Upper lobe of left lung (tissue), 6 donors: ENCODE measurements around the gene HEATR3. TPM values are rescaled to one million over a fixed set of nuclear protein-coding genes. Genes with fewer than 3 reads are reported as not detected.

Experiments
- ATAC-seq, 2 donors: fragments of 200-7000 bp; cut with Tn5 transposase; one replicate each; pipeline ENCODE4 v1.9.1; 2022; ENCODE audit warnings: mild to moderate bottlenecking in 2 of 2, moderate library complexity in 2 of 2; ENCODE audit not compliant: low FRiP score in 2 of 2
- DNase-seq, 2 donors: peaks; one replicate each; pipeline ENCODE4 v3.0.0-alpha.2; 2019 to 2020
- H3K27ac ChIP-seq, 4 donors: fragments of 200-600 bp; sonication (generic); one replicate each; pipeline ENCODE4 v1.5.1; 2016 to 2019
- H3K27me3 ChIP-seq, 4 donors: fragments of 200-600 bp; sonication (generic); one replicate each; pipeline ENCODE4 v1.5.1; 2017 to 2019
- H3K36me3 ChIP-seq, 4 donors: fragments of 200-600 bp; sonication (generic); one replicate each; pipeline ENCODE4 v1.5.1; 2016 to 2019
- H3K4me1 ChIP-seq, 4 donors: fragments of 200-600 bp; sonication (generic); one replicate each; pipeline ENCODE4 v1.5.1; 2018 to 2019
- H3K4me3 ChIP-seq, 4 donors: fragments of 200-600 bp; sonication (generic); one replicate each; pipeline ENCODE4 v1.5.1; 2017 to 2019; ENCODE audit warnings: mild to moderate bottlenecking in 2 of 4, moderate library complexity in 1 of 4
- H3K9me3 ChIP-seq, 4 donors: fragments of 200-600 bp; sonication (generic); one replicate each; pipeline ENCODE4 v1.5.1; 2018 to 2019
- CTCF ChIP-seq, 6 experiments: fragments of 450-650 bp in 4 of 6; fragments of 200-600 bp in 2 of 6; sonication (generic) in 2 of 6; IDR thresholded peaks; one replicate each; pipeline ENCODE4 v1.5.1; 2016 to 2019; ENCODE audit warnings: antibody characterized with exemption in 6 of 6
- EP300 ChIP-seq, 4 donors: sonication (generic); formaldehyde crosslinking; IDR thresholded peaks; one replicate each; pipeline ENCODE4 v1.5.1; 2017; ENCODE audit warnings: antibody characterized with exemption in 4 of 4, control low read depth in 2 of 4
- POLR2A ChIP-seq, 4 donors: fragments of 450-650 bp; IDR thresholded peaks; one replicate each; pipeline ENCODE4 v1.5.1; 2016 to 2017; ENCODE audit warnings: antibody characterized with exemption in 4 of 4, mild to moderate bottlenecking in 2 of 4
- POLR2AphosphoS5 ChIP-seq, 2 donors: sonication (generic); formaldehyde crosslinking; IDR thresholded peaks; one replicate each; pipeline ENCODE4 v1.5.1; 2017; ENCODE audit warnings: antibody characterized with exemption in 2 of 2
- WGBS, 2 donors: methylation state at CpG; one replicate each; pipeline ENCODE4 v1.1.5; 2017 to 2018; 5-methylcytosine and 5-hydroxymethylcytosine counted together
- total RNA-seq, 6 donors: library from RNA; depleted of rRNA in 4 of 6; stranded (reverse); fragments of >200 nt in 4 of 6; gene quantifications; one replicate each; pipeline versions ENCODE4 v1.1.0 to v1.2.1, GENCODE V29; 2016 to 2021
- donor health status: DM: no; HTN: no; CAD: no; lungs with moderate emphysema.
- donor health status: DM: no; HTN: yes; CAD: no; lungs with severe emphysema.

HEATR3 gene
- total RNA-seq, 6 donors from 2014 or later: 15.0 to 59.7 (median 25.1) TPM

DNA sequence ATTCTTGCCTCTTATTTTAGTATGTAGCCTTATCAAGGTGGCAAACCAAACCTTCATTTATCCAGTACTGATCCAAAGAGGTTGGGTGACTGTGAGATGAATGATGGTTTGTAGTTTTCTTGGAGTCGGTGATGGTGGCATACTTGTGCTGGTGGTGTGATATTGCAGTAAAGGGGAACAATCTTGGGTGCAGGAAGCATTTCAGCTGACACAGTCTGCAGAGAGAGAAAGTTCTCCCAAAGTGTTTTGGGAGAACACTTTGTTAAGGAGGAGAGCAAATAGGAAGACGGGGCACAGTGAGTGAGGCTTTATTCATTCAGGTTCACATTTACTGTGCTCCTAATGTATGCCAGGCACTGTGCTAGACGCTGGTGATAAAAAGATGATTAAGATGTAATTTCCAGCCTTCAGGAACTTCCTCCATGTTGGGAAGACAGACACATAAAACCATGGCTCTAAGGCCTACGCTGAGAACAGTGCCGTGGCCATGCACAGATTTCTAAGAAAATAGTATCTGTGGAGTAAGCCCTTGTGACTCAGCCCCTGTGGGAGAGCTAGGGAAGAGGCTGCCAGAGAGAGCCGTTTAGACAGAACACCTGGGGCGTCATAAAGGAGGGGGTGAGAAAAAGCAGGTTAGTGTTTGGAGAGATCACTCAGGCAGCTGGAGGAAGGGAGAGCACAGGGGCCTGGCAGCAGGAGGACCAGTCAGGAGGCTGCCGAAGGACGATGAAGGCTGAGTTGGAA is 13.8 kb downstream of the HEATR3 start:
- ATAC-seq (no peak), DNase-seq (no peak)
- Histone ChIP-seq H3K27ac (no peak overlapping the region), H3K4me1 (peaks cover 0 to 2% (median 0%) of the 10 kb centered on the region in 4 donors), H3K4me3 (no peak overlapping the region), H3K9me3 (no peaks in the 10 kb centered on the region), H3K27me3 (no peaks in the 10 kb centered on the region), H3K36me3 (peaks cover 8 to 83% (median 44%) of the 10 kb centered on the region in 4 donors)
- 82 to 91% methylated on average over 9 of the region's 9 CpGs for WGBS, 2 donors
- TF ChIP-seq CTCF (IDR thresholded peaks at IDR 0.05) (no peak), EP300 (IDR thresholded peaks at IDR 0.05) (no peak), POLR2AphosphoS5 (IDR thresholded peaks at IDR 0.05) (no peak), POLR2A (IDR thresholded peaks at IDR 0.05) (no peak)

DNA sequence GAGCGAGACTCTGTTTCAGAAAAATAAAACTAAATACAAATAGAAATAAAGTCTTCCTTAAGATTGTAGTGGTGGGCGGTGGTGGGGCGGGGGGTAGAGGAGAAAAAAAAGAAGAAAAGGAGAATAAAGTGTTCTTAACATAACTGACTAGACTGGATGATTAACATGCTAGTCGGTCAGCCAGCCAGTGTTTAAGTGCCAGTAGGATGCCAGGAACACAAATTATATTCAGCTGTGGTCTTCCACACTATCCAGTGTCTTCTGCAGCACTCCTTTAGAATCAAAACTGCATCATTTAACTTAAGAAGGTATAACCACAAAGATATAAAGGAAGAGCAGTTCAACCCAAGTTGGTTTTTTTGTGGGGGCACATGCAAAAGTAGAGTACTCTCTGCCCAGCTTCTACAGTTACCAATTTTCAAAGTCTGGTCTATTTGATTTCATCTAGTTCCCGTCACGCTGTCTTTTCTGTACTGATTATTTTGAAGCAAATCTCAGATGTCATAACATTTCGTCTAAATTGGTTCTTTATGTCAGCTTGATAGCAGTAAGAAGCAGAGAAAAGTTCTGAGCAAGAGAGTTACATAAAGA is 15.8 kb downstream of the HEATR3 start:
- Histone ChIP-seq H3K27ac (no peak overlapping the region), H3K4me1 (peaks cover 0 to 2% (median 0%) of the 10 kb centered on the region in 4 donors), H3K27me3 (no peaks in the 10 kb centered on the region), H3K4me3 (no peak overlapping the region), H3K9me3 (no peaks in the 10 kb centered on the region), H3K36me3 (peaks cover 8 to 90% (median 53%) of the 10 kb centered on the region in 4 donors)
- no peak for DNase-seq
- no peak for TF ChIP-seq EP300 (IDR thresholded peaks at IDR 0.05)
- TF ChIP-seq POLR2AphosphoS5 (IDR thresholded peaks at IDR 0.05): no peak
- TF ChIP-seq POLR2A (IDR thresholded peaks at IDR 0.05): no peak
- no peak for TF ChIP-seq CTCF (IDR thresholded peaks at IDR 0.05)
- 91 to 95% methylated on average over 7 of the region's 7 CpGs for WGBS, 2 donors
- ATAC-seq: no peak

- H3K9me3 ChIP-seq: no peaks in the 10 kb centered on the region
- H3K27ac ChIP-seq: no peak overlapping the region
- DNase-seq (no peak), ATAC-seq (no peak)
- peaks cover 8 to 91% (median 58%) of the 10 kb centered on the region in 4 donors for H3K36me3 ChIP-seq
- H3K27me3 ChIP-seq: no peaks in the 10 kb centered on the region
- 94 to 95% methylated on average over 8 of the region's 8 CpGs for WGBS, 2 donors
- no peak overlapping the region for H3K4me3 ChIP-seq
- no peaks in the 10 kb centered on the region for H3K4me1 ChIP-seq
- no peak for TF ChIP-seq EP300 (IDR thresholded peaks at IDR 0.05)
- TF ChIP-seq POLR2A (IDR thresholded peaks at IDR 0.05): no peak
- no peak for TF ChIP-seq CTCF (IDR thresholded peaks at IDR 0.05)
- TF ChIP-seq POLR2AphosphoS5 (IDR thresholded peaks at IDR 0.05): no peak
Observed at GRCh38 chr16:50083996-50084395, 18.2 kb downstream of the HEATR3 start.

GRCh38 chr16:50086176-50086575 is 20.4 kb downstream of the HEATR3 start:
- Histone ChIP-seq H3K27me3 (no peaks in the 10 kb centered on the region), H3K4me3 (no peak overlapping the region), H3K36me3 (peaks cover 8 to 83% (median 53%) of the 10 kb centered on the region in 4 donors), H3K27ac (no peak overlapping the region), H3K9me3 (no peaks in the 10 kb centered on the region), H3K4me1 (no peaks in the 10 kb centered on the region)
- 94 to 96% methylated on average over 6 of the region's 6 CpGs for WGBS, 2 donors
- DNase-seq (no peak), ATAC-seq (no peak)
- TF ChIP-seq POLR2A (IDR thresholded peaks at IDR 0.05) (no peak), EP300 (IDR thresholded peaks at IDR 0.05) (no peak), CTCF (IDR thresholded peaks at IDR 0.05) (no peak), POLR2AphosphoS5 (IDR thresholded peaks at IDR 0.05) (no peak)
